NCI-H2081 (cell line): ENCODE measurements around the gene RBM7.

Source experiments
- DNase-seq, 2 experiments: peaks; one replicate each; lab custom pipeline; 2025; lab: John Stamatoyannopoulos, UW

The RBM7 gene

GRCh38 chr11:114448749-114449482 is 48.5 kb downstream of the RBM7 start:
- no peak for DNase-seq

- DNase-seq, result no peak
These were observed 49.4 kb downstream of the RBM7 start for GRCh38 chr11:114449845-114450244.

- DNase-seq, result no peak
These were observed 51.9 kb downstream of the RBM7 start for GRCh38 chr11:114452399-114452798.
